IMR-90 (cell line): ENCODE results near the gene METTL8. TPM values are rescaled to one million over a fixed set of nuclear protein-coding genes. Genes with fewer than 3 reads are reported as not detected.

Experiments used
- ATAC-seq: fragments of 200-7000 bp; cut with Tn5 transposase; 2 replicates; pipeline ENCODE4 v1.9.1; 2020; ENCODE audit warnings: low read depth, mild to moderate bottlenecking, moderate library complexity
- BruUV-seq: library from RNA; stranded (reverse); fragments of 400-500 nt; replicated peaks from 2 replicates; lab custom pipeline; 2021; lab: Mats Ljungman, UMichigan
- CTCF ChIA-PET: fragments of 300-600 bp; formaldehyde crosslinking; extraction: SDS; loops from one replicate; lab custom pipeline; 2021; ENCODE audit warnings: antibody characterized with exemption; lab: Yijun Ruan, JAX
- POLR2A ChIA-PET: fragments of 300-600 bp; sonication (Branson Sonifier 250); formaldehyde crosslinking; loops from one replicate; lab custom pipeline; 2022; ENCODE audit warnings: antibody characterized with exemption; ENCODE audit not compliant: unreplicated experiment; lab: Charles Lee
- DNase-seq: peaks from one replicate; pipeline ENCODE4 v3.0.0; 2013
- H2AFZ ChIP-seq: replicated peaks from 2 replicates; pipeline ENCODE3; 2013; ENCODE audit warnings: low read length, mild to moderate bottlenecking; ENCODE audit not compliant: poor library complexity
- H2AK5ac ChIP-seq: 2 replicates; pipeline ENCODE4 v1.6.1; 2013; ENCODE audit warnings: low read depth, low read length, inconsistent platforms
- H2AK9ac ChIP-seq: replicated peaks from 2 replicates; pipeline ENCODE3; 2013; ENCODE audit warnings: mild to moderate bottlenecking, low read depth, low read length, moderate library complexity; ENCODE audit not compliant: poor library complexity
- H2BK120ac ChIP-seq: 2 replicates; pipeline ENCODE4 v1.6.1; 2013; ENCODE audit warnings: low read depth, low read length, inconsistent platforms
- H2BK15ac ChIP-seq: 3 replicates; pipeline ENCODE4 v1.6.1; 2013; ENCODE audit warnings: low read depth, low read length, inconsistent platforms
- H2BK20ac ChIP-seq: 2 replicates; pipeline ENCODE4 v1.6.1; 2013; ENCODE audit warnings: low read depth, mild to moderate bottlenecking, inconsistent platforms, low read length, moderate library complexity
- H2BK5ac ChIP-seq: 2 replicates; pipeline ENCODE4 v1.6.1; 2013; ENCODE audit warnings: mild to moderate bottlenecking, low read depth, low read length, inconsistent platforms; ENCODE audit not compliant: poor library complexity, severe bottlenecking
- H3K14ac ChIP-seq: replicated peaks from 2 replicates; pipeline ENCODE4 v1.6.1; 2013; ENCODE audit warnings: low read depth, low read length, inconsistent platforms
- H3K18ac ChIP-seq: 2 replicates; pipeline ENCODE4 v1.6.1; 2013; ENCODE audit warnings: low read depth, low read length, control low read depth
- H3K23ac ChIP-seq: 2 replicates; pipeline ENCODE4 v1.6.1; 2013; ENCODE audit warnings: low read depth, low read length, inconsistent platforms
- H3K27ac ChIP-seq: 2 replicates; pipeline ENCODE4 v1.5.1; 2013; ENCODE audit warnings: mild to moderate bottlenecking, control low read depth, low read length; ENCODE audit not compliant: insufficient read depth
- H3K27me3 ChIP-seq: 2 replicates; pipeline ENCODE4 v1.6.1; 2013; ENCODE audit warnings: low read length; ENCODE audit not compliant: control insufficient read depth, insufficient read depth
- H3K36me3 ChIP-seq: 2 replicates; pipeline ENCODE4 v1.6.1; 2013; ENCODE audit warnings: low read length, mixed read lengths; ENCODE audit not compliant: control insufficient read depth, insufficient read depth
- H3K4ac ChIP-seq: 2 replicates; pipeline ENCODE4 v1.6.1; 2013; ENCODE audit warnings: low read depth, low read length, inconsistent platforms
- H3K4me1 ChIP-seq: 2 replicates; pipeline ENCODE4 v1.6.1; 2013; ENCODE audit warnings: low read length, mixed read lengths; ENCODE audit not compliant: control insufficient read depth, insufficient read depth
- H3K4me2 ChIP-seq: 2 replicates; pipeline ENCODE4 v1.6.1; 2013; ENCODE audit warnings: low read depth, mild to moderate bottlenecking, control low read depth, low read length, moderate library complexity
- H3K4me3 ChIP-seq: 2 replicates; pipeline ENCODE4 v1.5.1; 2013; ENCODE audit warnings: low read depth, mild to moderate bottlenecking, control low read depth, low read length, moderate library complexity; ENCODE audit not compliant: insufficient read depth
- H3K56ac ChIP-seq: 2 replicates; pipeline ENCODE4 v1.6.1; 2013; ENCODE audit warnings: low read length, inconsistent platforms; ENCODE audit not compliant: insufficient read depth; ENCODE audit errors: extremely low read depth
- H3K79me1 ChIP-seq, 2 experiments: 2 replicates each; pipeline ENCODE4 v1.6.1; 2013; ENCODE audit warnings: low read length in 2 of 2, inconsistent platforms in 1 of 2, low read depth in 1 of 2
- H3K9ac ChIP-seq: 2 replicates; pipeline ENCODE4 v1.6.1; 2013; ENCODE audit warnings: low read depth, low read length, control low read depth
- H3K9me1 ChIP-seq: 2 replicates; pipeline ENCODE4 v1.6.1; 2013; ENCODE audit warnings: low read length, inconsistent platforms; ENCODE audit not compliant: insufficient read depth
- H3K9me3 ChIP-seq: 2 replicates; pipeline ENCODE4 v1.6.1; 2013; ENCODE audit warnings: low read length; ENCODE audit not compliant: control insufficient read depth, insufficient read depth
- H4K20me1 ChIP-seq: 2 replicates; pipeline ENCODE4 v1.6.1; 2013; ENCODE audit warnings: low read length, inconsistent platforms; ENCODE audit not compliant: insufficient read depth
- H4K5ac ChIP-seq: 2 replicates; pipeline ENCODE4 v1.6.1; 2013; ENCODE audit warnings: mild to moderate bottlenecking, low read depth, low read length, control low read depth
- H4K8ac ChIP-seq, 2 experiments: 2 replicates each; pipeline ENCODE4 v1.6.1; 2013; ENCODE audit warnings: low read depth in 2 of 2, low read length in 2 of 2, control low read depth in 1 of 2, inconsistent platforms in 1 of 2
- H4K91ac ChIP-seq: 2 replicates; pipeline ENCODE4 v1.6.1; 2013; ENCODE audit warnings: low read depth, low read length, inconsistent platforms; ENCODE audit not compliant: insufficient read depth
- CEBPB ChIP-seq: IDR thresholded peaks from 2 replicates; pipeline ENCODE4 v1.6.1; 2012; ENCODE audit warnings: low read depth, low read length, improper control_type of control experiment
- FOS ChIP-seq: fragments of 150-350 bp; IDR thresholded peaks from 2 replicates; pipeline ENCODE4 v1.6.1; 2016; ENCODE audit warnings: low read depth, low read length
- MAZ ChIP-seq: IDR thresholded peaks from 2 replicates; pipeline ENCODE4 v1.6.1; 2012; ENCODE audit warnings: low read depth, mild to moderate bottlenecking, low read length, improper control_type of control experiment, moderate library complexity, borderline replicate concordance
- SMC3 ChIP-seq: fragments of 150-350 bp; IDR thresholded peaks from 2 replicates; pipeline ENCODE4 v1.6.1; 2016; ENCODE audit warnings: low read depth, mild to moderate bottlenecking, antibody characterized with exemption, low read length, moderate library complexity
- WGBS, 2 experiments: methylation state at CpG; one replicate each; pipeline versions ENCODE4 v1.1.5 to v1.1.7; 2013; ENCODE audit warnings: missing lambda C conversion rate in 2 of 2; ENCODE audit not compliant: insufficient read length in 1 of 2; ENCODE audit errors: extremely low coverage in 2 of 2; 5-methylcytosine and 5-hydroxymethylcytosine counted together
- dilution Hi-C: fragments of 300-500 bp; cut with HindIII; formaldehyde crosslinking; loops from one replicate; pipeline ENCODE4 v1.14.3; 2018; ENCODE audit warnings: low sequenced_read_pairs; ENCODE audit not compliant: unreplicated experiment
- in situ Hi-C: fragments of 300-500 bp; cut with MboI; formaldehyde crosslinking; loops from 3 replicates; pipeline ENCODE4 v1.14.3; 2019; ENCODE audit warnings: low sequenced_read_pairs, inconsistent platforms, mixed read lengths
- intact Hi-C: fragments of 100-400 bp; cut with micrococcal nuclease; formaldehyde crosslinking; loops from 2 replicates; pipeline ENCODE4 v1.10.0; 2022
- polyA plus RNA-seq, 3 experiments: library from polyadenylated mRNA; depleted of rRNA; stranded (reverse); fragments of >200 nt; gene quantifications; 2 replicates each; pipeline ENCODE4 v1.2.3, GENCODE V29; 2012; ENCODE audit warnings: low replicate concordance in 1 of 3
- total RNA-seq: library from RNA; depleted of rRNA; stranded (reverse); fragments of >200 nt; gene quantifications from 2 replicates; pipeline ENCODE4 v1.2.3, GENCODE V29; 2012

METTL8 gene
- total and polyA plus RNA-seq, 2 of the 4 experiments (the other 2 are of a cell fraction) = 6.9 to 10.6 TPM

- H4K5ac ChIP-seq = no peak overlapping the region
- BruUV-seq = no TSS peak
- WGBS, 2 experiments = no CpG with 5 or more reads among the region's 3 CpGs
- no peaks in the 10 kb centered on the region for H4K20me1 ChIP-seq
- no peaks in the 10 kb centered on the region for H3K9me3 ChIP-seq
- no peak overlapping the region for H3K4me2 ChIP-seq
- no peak overlapping the region for H3K4ac ChIP-seq
- TF ChIP-seq MAZ (no peak), CEBPB (no peak), SMC3 (no peak), FOS (no peak)
- H3K79me1 ChIP-seq = no peaks in the 10 kb centered on the region
- ChIA-PET CTCF (interaction anchor here (0.6 kb wide), 1 partner anchor 135 kb away, joined by 3 read pairs; no protein-coding TSS in a partner anchor), POLR2A (no interaction called here)
- no peak overlapping the region for H2AK5ac ChIP-seq
- no peak overlapping the region for H3K23ac ChIP-seq
- H4K8ac ChIP-seq = no peak overlapping the region
- no peak overlapping the region for H2AFZ ChIP-seq
- H2AK9ac ChIP-seq = no peak overlapping the region
- no peak overlapping the region for H3K18ac ChIP-seq
- no peak overlapping the region for H2BK15ac ChIP-seq
- H3K4me1 ChIP-seq = no peaks in the 10 kb centered on the region
- H3K27ac ChIP-seq = no peak overlapping the region
- intact Hi-C loops (no loop called here), dilution Hi-C loops (no loop called here), in situ Hi-C loops (no loop called here)
- no peaks in the 10 kb centered on the region for H3K9me1 ChIP-seq
- no peak overlapping the region for H4K91ac ChIP-seq
- no peak overlapping the region for H3K9ac ChIP-seq
- no peak for ATAC-seq
- H3K27me3 ChIP-seq = no peaks in the 10 kb centered on the region
- no peaks in the 10 kb centered on the region for H3K36me3 ChIP-seq
- H2BK20ac ChIP-seq = no peak overlapping the region
- no peak overlapping the region for H3K56ac ChIP-seq
- DNase-seq = no peak
- no peak overlapping the region for H2BK5ac ChIP-seq
- no peak overlapping the region for H2BK120ac ChIP-seq
- no peak overlapping the region for H3K14ac ChIP-seq
- no peak overlapping the region for H3K4me3 ChIP-seq
Measured at GRCh38 chr2:171281110-171281509, 152.7 kb downstream of the METTL8 start.
